HL-60/S4 treated with phorbol 12-myristate 13-acetate at 8.2 ng/mL for 4 days and 3 days (cell line): ENCODE measurements around the gene SMIM36.
"Not testable (repeated sequence)": the region's sequence is repeated elsewhere in the genome, so short reads cannot be mapped to it uniquely, and the experiment has no call there.

Experiments
- in situ Hi-C: fragments of 300-500 bp; cut with MboI; formaldehyde crosslinking; loops from 2 replicates; pipeline ENCODE4 v1.15.0; 2022; ENCODE audit warnings: low sequenced_read_pairs

Gene SMIM36

GRCh38 chr17:55417411-55418268 is 93.6 kb downstream of the SMIM36 start:
- in situ Hi-C loops: no loop called here

- in situ Hi-C loops: no loop called here
Observed at GRCh38 chr17:55416470-55417052, 94.7 kb downstream of the SMIM36 start.

DNA sequence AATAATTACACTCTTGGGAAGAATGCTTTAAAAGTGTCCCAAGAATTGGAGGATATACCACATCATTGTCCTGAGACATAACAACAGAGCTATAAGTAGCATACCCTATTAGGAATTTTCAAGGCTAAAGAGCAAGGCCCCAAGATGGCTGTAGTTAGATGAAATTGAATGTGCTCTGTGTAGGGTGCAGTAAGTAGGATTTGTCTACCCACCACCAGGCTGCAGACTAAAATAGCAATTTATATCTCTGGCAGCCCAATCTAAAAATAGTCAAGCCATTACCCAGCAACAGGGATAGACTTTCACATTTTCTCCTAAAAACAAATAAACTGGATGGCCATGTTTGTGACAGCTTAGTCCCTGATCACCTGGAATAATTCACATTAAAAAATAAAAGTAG is 95.3 kb downstream of the SMIM36 start:
- in situ Hi-C loops: no loop called here

GRCh38 chr17:55414983-55415382 is 96.3 kb downstream of the SMIM36 start:
- in situ Hi-C loops: no loop called here

- in situ Hi-C loops: no loop called here
Observed at GRCh38 chr17:55413825-55414489, 97.3 kb downstream of the SMIM36 start.

DNA sequence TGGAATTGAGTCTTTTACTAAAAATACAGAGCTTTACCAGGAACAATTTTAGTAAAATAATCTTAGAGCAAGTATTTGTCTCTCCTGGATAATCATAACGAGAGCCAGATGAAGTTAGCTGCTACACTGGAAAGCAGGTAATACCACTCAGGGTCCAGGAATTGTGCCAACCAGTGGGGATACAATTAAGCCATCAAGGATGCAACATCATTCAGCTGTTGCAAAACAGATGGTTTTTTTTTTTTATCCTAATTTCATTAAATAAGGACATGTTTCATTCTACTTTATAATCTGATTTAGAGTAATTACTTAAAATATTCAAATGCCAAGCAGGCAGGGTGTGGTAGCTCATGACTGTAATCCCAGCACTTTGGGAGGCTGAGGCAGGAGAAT is 99.8 kb downstream of the SMIM36 start:
- in situ Hi-C loops: no loop called here

- in situ Hi-C loops: no loop called here
Observed at GRCh38 chr17:55410722-55411462, 100.4 kb downstream of the SMIM36 start.

GRCh38 chr17:55409030-55409800 is 102.0 kb downstream of the SMIM36 start:
- in situ Hi-C loops: no loop called here

- in situ Hi-C loops: no loop called here
Observed at GRCh38 chr17:55407641-55408566, 103.3 kb downstream of the SMIM36 start.

DNA sequence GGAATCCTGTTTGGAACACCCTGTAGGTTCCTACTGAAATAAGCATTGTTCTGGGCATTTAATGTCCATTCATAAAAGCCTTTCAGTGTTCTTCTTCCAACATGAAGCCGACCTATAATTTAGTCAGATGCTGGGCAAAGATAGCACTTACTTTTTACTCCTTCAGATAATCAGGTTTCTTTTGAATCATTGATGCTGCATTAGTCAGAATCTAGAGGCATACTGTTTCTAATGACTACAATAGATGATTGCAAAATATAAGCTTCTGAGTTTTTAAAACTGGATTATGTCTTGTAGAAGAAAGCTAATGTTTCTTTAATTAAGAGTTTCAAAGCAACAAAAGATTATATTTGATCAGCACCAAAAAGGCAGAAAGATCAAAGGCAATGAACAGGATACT is 105.7 kb downstream of the SMIM36 start:
- in situ Hi-C loops: no loop called here

DNA sequence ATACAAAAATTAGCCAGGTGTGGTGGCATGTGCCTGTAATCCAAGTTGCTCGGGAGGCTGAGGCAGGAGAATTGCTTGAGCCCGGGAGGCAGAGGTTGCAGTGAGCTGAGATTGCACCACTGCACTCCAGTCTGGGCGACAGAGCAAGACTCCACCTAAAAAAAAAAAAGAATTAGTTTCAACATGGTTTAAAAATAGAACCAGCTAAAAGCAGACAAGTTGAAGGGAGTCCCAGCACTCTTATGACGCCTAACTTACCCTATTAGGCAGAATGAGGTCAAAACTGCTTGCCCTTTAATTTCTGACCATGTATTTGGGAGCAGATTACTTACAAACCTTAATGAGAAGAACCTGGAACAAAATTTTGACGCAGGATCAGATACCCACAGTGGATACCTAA is 107.1 kb downstream of the SMIM36 start:
- in situ Hi-C loops: not testable (repeated sequence)

DNA sequence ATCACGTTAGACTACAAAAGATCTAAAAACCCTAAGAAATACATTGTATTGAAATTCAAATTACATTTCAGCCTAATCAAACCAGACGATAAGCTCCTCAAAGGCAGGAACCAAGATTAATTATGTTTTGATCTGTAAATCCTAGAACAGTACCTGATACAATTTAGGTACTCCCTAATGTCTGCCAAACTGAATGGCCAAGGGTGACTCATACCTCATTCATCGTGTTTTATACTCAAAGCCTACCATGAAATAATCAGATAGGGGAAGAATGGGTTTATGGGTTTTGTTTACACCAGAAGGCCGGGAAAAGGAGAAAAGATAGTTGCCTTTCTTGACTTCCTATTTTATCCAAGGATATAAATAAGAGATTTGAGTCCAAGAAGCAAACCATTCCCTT is 108.9 kb downstream of the SMIM36 start:
- in situ Hi-C loops: no loop called here
